Common myeloid progenitor, CD34-positive (primary cell): ENCODE data around the gene PARS2. TPM values are rescaled to one million over a fixed set of nuclear protein-coding genes. Genes with fewer than 3 reads are reported as not detected.

Experiments
- CTCF ChIA-PET: fragments of 350-600 bp; sonication (Branson Sonifier 250); formaldehyde crosslinking; loops from one replicate; lab custom pipeline; 2021; ENCODE audit warnings: antibody characterized with exemption; lab: Charles Lee
- POLR2A ChIA-PET: fragments of 350-600 bp; sonication (Branson Sonifier 250); formaldehyde crosslinking; loops from one replicate; lab custom pipeline; 2021; ENCODE audit warnings: antibody characterized with exemption; lab: Charles Lee
- DNase-seq, 3 donors: peaks; one replicate each; pipeline versions ENCODE4 v3.0.0 to v3.0.0-alpha.2; 2013
- H3K27ac ChIP-seq, 2 experiments: 1 replicate in 1 of 2; 2 replicates in 1 of 2; pipeline ENCODE4 v1.7.0; 2013; ENCODE audit warnings: inconsistent platforms in 2 of 2, low read length in 2 of 2, mild to moderate bottlenecking in 2 of 2, low read depth in 1 of 2, moderate library complexity in 1 of 2; ENCODE audit not compliant: severe bottlenecking in 2 of 2, insufficient read depth in 1 of 2, poor library complexity in 1 of 2
- H3K27me3 ChIP-seq, 5 experiments: replicated peaks in 2 of 5; 1 replicate in 3 of 5; 2 replicates in 2 of 5; pipeline versions ENCODE4 v1.6.1 to v1.7.0; 2013; ENCODE audit warnings: low read length in 4 of 5, mild to moderate bottlenecking in 2 of 5, moderate library complexity in 2 of 5, inconsistent platforms in 1 of 5; ENCODE audit not compliant: insufficient read depth in 5 of 5, control insufficient read depth in 4 of 5
- H3K36me3 ChIP-seq, 4 experiments: 1 replicate in 2 of 4; 2 replicates in 2 of 4; pipeline versions ENCODE4 v1.6.1 to v1.7.0; 2013; ENCODE audit warnings: low read length in 3 of 4, control low read depth in 1 of 4, mild to moderate bottlenecking in 1 of 4; ENCODE audit not compliant: control insufficient read depth in 4 of 4, insufficient read depth in 4 of 4
- H3K4me1 ChIP-seq, 4 experiments: 1 replicate in 3 of 4; 2 replicates in 1 of 4; pipeline versions ENCODE4 v1.6.1 to v1.7.1; 2013; ENCODE audit warnings: low read length in 3 of 4, mild to moderate bottlenecking in 3 of 4, control low read depth in 1 of 4, inconsistent platforms in 1 of 4, moderate library complexity in 1 of 4; ENCODE audit not compliant: control insufficient read depth in 4 of 4, insufficient read depth in 4 of 4; ENCODE audit errors: control extremely low read depth in 1 of 4
- H3K4me3 ChIP-seq, 7 experiments: 1 replicate in 4 of 7; 2 replicates in 3 of 7; pipeline versions ENCODE4 v1.5.1 to v1.7.0; 2013; ENCODE audit warnings: mild to moderate bottlenecking in 7 of 7, low read length in 6 of 7, moderate library complexity in 6 of 7, inconsistent platforms in 2 of 7, low read depth in 2 of 7, control low read depth in 1 of 7; ENCODE audit not compliant: insufficient read depth in 4 of 7, control insufficient read depth in 1 of 7; ENCODE audit errors: extremely low read depth in 1 of 7
- H3K9me3 ChIP-seq, 5 experiments: 1 replicate in 4 of 5; 2 replicates in 1 of 5; pipeline versions ENCODE4 v1.6.1 to v1.7.1; 2013; ENCODE audit warnings: low read length in 4 of 5, mild to moderate bottlenecking in 2 of 5, inconsistent platforms in 1 of 5, low read depth in 1 of 5, moderate library complexity in 1 of 5; ENCODE audit not compliant: control insufficient read depth in 4 of 5, insufficient read depth in 2 of 5; ENCODE audit errors: control extremely low read depth in 1 of 5
- WGBS: methylation state at CpG from one replicate; pipeline ENCODE4 v1.1.5; 2013; ENCODE audit not compliant: insufficient coverage; 5-methylcytosine and 5-hydroxymethylcytosine counted together
- polyA plus RNA-seq: library from polyadenylated mRNA; unstranded; fragments of 120-200 nt; gene quantifications from one replicate; pipeline ENCODE4 v1.2.1, GENCODE V29; 2013

PARS2 gene
- polyA plus RNA-seq = 1.0 TPM

DNA sequence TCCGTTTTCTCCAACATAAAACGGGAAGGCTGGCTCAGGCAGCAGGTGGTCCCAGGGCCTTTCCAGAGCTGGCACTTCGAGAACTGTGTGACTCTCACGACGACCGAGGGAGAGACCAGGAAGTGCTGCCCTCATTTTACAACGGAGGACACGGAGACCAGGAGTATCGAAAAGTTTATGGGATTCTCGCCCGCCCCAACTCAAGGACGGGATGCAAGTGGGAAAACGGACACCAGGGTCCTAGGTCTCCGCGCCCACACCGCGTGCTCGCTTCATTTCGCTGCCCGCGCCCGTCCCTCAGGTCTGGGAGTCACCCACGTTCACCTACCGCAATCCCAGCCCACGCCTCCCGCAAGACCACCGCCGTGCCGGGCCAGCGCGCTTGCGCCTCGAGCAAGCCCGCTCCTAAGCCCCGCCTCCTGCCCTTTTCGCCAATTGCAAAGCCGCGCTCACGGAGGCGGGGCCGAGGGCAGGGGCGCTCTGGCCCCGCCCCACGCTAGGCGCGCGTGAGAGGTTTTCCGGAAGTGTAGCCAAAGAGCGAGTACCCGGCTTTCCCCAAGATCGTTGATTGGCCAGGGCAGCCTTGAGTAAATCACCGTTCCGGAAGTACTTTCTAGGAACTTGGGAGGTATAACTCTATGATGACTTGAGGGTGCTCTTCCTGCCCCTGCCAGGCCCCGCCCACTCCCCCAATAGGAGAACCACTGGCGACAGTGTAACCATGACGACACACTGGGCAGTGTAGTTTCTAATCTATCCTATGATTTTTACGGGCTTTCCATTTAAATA is at the start of gene PARS2:
PARS2 (minus strand) TSS at position 391 of the 789 bp plus-strand sequence. CDS start 5,362 bp downstream, outside the sequence.
- ChIA-PET CTCF (no interaction called here), POLR2A (interaction anchor here (1.3 kb wide), 1 partner anchor 9 kb away, joined by 3 read pairs; no protein-coding TSS in a partner anchor)
- no peaks in the 10 kb centered on the region for H3K36me3 ChIP-seq
- WGBS = under 1% methylated on average over 53 of the region's 57 CpGs
- H3K27ac ChIP-seq = peak within 1 kb of the TSS; percentile 59 to 88
- peak within 1 kb of the TSS; percentile 71 to 97 (median 92) for H3K4me3 ChIP-seq
- DNase-seq = peak; percentile 99 to 100 (median 100)
- no peaks in the 10 kb centered on the region for H3K9me3 ChIP-seq
- peaks cover 8 to 17% (median 15%) of the 10 kb centered on the region in 4 experiments for H3K4me1 ChIP-seq
- H3K27me3 ChIP-seq = no peaks in the 10 kb centered on the region

DNA sequence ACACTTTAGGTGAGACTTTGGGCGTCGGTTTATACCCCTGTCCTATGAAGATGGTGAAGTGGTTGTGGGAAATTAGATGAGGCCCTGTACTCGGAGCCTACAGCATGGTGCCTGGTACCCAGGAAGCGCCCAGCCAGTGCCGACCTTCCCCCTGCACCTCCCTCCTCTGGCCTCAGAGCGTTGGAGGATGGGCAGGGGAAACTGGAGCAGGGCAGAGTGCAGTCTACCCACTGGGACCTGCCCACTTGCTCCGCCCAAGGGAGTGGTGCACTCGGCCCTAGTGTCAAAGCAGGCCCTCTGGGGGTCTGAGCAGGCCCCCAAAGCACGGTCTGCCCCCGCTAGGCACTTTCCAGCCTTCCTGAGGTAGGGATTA is 49.8 kb upstream of the PARS2 start:
- no peak overlapping the region for H3K4me3 ChIP-seq
- 95% methylated on average over 10 of the region's 10 CpGs for WGBS
- no peaks in the 10 kb centered on the region for H3K36me3 ChIP-seq
- peaks cover 0 to 5% (median 0%) of the 10 kb centered on the region in 4 experiments for H3K4me1 ChIP-seq
- ChIA-PET CTCF (interaction anchor here (1.0 to 1.5 kb wide), 2 partner anchors 12 to 47 kb away, joined by 3 read pairs; no protein-coding TSS in a partner anchor), POLR2A (no interaction called here)
- H3K27me3 ChIP-seq = no peaks in the 10 kb centered on the region
- no peaks in the 10 kb centered on the region for H3K9me3 ChIP-seq
- no peak overlapping the region for H3K27ac ChIP-seq
- DNase-seq = no peak

DNA sequence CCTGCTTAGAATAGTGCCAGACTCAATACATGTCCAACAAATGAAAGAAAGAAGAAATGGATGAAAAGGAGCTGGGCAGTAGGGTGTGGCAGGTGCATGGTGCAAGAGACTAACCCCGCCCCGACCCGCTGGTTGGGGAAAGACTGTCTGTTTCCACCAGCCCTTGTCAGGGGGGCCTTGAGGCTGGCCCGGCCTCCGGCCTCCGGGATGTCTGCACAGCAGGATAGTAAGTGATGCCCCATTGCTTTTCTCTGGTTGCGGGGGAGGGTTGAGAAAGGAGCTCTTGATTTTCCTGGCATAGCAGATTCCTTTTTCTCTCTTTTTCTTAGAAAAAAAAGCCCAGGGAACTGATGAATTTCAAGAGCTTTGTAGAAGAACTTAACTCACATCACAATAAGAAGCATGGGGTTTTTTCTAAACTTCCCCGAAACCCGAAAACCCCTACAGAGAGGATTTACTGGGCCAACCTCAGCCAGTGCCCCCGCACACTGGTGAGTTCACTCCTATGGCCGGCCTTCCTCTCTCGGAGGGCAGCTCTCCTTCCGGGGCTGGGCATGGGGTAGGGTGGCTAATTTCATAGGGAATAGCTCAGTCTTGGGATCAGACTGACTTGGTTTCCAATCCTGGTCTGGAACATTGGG is 49.3 kb upstream of the PARS2 start:
- Histone ChIP-seq H3K4me3 (no peak overlapping the region), H3K27ac (no peak overlapping the region), H3K36me3 (no peaks in the 10 kb centered on the region), H3K9me3 (no peaks in the 10 kb centered on the region), H3K27me3 (no peaks in the 10 kb centered on the region), H3K4me1 (peaks cover 0 to 5% (median 0%) of the 10 kb centered on the region in 4 experiments)
- CTCF ChIA-PET = interaction anchor here (1.0 to 1.5 kb wide), 2 partner anchors 13 to 46 kb away, joined by 3 read pairs; no protein-coding TSS in a partner anchor
- DNase-seq = no peak
- POLR2A ChIA-PET = no interaction called here
- 96% methylated on average over 9 of the region's 13 CpGs for WGBS

DNA sequence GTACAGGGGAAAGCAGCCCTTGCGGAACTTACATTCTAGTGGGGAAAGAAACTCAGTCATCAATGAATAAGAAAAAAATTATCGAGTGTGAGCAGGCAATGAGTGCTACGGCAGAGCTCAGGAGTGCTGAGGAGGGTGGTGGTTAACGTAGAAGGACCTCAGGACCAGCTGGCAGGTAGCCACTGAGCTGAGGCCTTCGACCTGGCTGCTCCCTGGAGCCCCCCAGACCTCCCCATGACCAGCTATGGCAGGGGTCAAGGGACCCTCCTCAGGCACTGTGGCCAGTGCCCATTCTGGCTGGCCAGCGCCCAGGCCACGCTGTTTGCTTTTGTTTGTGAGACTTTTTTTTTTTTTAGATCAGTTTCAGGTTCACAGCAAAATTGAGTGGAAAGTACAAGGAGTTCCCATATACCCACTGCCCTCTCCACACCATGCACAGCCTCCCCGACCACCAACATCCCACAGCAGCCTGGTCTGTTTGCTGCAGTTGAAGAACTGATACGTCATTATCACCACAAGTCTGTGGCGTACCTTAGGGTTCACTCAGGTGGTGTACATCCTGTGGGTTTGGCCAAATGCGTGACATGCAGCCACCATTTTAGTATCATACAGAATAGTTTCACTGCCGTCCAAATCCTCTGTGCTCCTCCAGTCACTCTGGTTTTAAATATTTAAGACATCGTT is 48.6 kb upstream of the PARS2 start:
- H3K9me3 ChIP-seq = no peaks in the 10 kb centered on the region
- no peak overlapping the region for H3K27ac ChIP-seq
- H3K4me1 ChIP-seq = peaks cover 0 to 5% (median 0%) of the 10 kb centered on the region in 4 experiments
- 95% methylated on average over 7 of the region's 13 CpGs for WGBS
- no peak overlapping the region for H3K4me3 ChIP-seq
- ChIA-PET CTCF (interaction anchor here (0.6 to 2.2 kb wide), 3 partner anchors 12 to 952 kb away, joined by 4 to 10 read pairs (median 7); partner anchors contain the start of gene TTC22), POLR2A (interaction anchor here (0.6 kb wide), 1 partner anchor 514 kb away, joined by 6 read pairs; no protein-coding TSS in a partner anchor)
- no peak for DNase-seq
- H3K27me3 ChIP-seq = no peaks in the 10 kb centered on the region
- H3K36me3 ChIP-seq = no peaks in the 10 kb centered on the region

DNA sequence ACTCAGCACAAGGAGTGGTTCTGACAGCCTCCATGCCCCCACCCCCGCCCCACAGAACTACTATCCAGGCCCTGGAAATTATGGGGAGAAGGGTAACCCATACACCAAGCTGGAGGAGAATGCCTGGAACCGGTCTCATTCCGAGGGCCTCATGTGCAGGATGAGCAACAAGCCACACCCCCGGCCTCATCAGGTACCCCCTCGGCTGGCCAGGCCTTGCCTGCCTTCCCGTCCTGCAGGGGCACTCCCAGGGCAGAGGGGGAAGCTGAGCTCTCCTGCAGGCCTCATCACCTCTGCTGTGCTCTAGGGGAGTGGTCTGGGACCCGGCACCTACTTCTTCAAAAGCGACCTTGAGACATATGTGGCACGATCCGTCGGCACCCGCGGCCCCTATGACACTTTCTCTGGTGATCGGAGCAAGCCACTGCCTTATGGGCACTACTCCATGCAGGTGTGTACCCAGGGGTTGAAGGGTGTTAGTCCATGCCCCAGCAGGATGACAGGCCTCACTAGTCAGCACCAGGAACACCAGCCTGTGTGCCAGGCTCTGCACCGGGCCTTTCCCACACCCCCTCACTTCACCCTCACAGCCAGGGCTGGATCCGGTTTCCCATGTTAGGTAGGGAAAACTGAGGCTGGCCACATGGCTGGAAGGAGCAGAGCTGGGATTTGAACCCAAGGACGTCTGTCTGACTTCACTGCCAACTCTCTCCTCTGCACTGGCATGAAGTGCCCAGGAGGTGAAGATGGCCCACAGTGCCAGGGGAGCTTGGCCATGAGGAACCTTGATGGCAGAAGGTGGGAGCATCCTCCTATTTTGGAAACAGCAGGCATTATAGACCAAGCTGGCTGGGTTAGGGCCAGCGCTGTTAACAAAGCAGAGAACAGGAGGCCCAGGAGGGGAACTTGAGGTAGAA is 47.7 kb upstream of the PARS2 start:
- POLR2A ChIA-PET = interaction anchor here (0.6 kb wide), 2 partner anchors 513 to 666 kb away, joined by 3 to 6 read pairs; no protein-coding TSS in a partner anchor
- Histone ChIP-seq H3K4me3 (no peak overlapping the region), H3K36me3 (no peaks in the 10 kb centered on the region), H3K27me3 (no peaks in the 10 kb centered on the region), H3K27ac (no peak overlapping the region), H3K4me1 (peaks cover 0 to 5% (median 0%) of the 10 kb centered on the region in 4 experiments), H3K9me3 (no peaks in the 10 kb centered on the region)
- WGBS = 96% methylated on average over 13 of the region's 18 CpGs
- no peak for DNase-seq
- CTCF ChIA-PET = interaction anchor here (0.6 to 2.2 kb wide), 7 partner anchors 11 to 951 kb away, joined by 3 to 10 read pairs (median 4); partner anchors contain the start of genes SSBP3 and TTC22

DNA sequence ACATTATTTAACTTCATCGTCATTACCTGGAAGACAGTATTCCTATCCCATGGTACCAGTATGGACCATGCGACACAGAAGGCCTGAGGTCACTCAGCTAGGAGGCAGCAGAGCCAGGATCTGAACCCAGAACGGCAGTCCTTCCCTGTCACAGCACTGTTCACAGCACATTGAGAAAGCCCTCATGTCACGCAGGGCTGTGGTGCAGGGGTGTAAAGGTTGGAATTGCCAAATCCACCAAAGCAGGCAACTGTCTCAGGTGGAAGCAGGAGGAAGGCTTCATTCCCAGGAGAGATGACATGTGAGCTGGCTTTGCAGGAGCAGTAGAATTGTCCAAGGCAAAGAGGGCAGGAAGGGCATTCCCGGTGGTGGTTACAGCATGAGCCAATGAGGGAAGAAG is 46.7 kb upstream of the PARS2 start:
- H3K4me1 ChIP-seq = peaks cover 0 to 5% (median 0%) of the 10 kb centered on the region in 4 experiments
- DNase-seq = no peak
- 100% methylated on average over 4 of the region's 5 CpGs for WGBS
- H3K4me3 ChIP-seq = no peak overlapping the region
- no peaks in the 10 kb centered on the region for H3K27me3 ChIP-seq
- CTCF ChIA-PET = interaction anchor here (0.6 to 2.2 kb wide), 5 partner anchors 10 to 322 kb away, joined by 3 to 10 read pairs (median 3); partner anchors contain the start of gene TTC22
- no peaks in the 10 kb centered on the region for H3K36me3 ChIP-seq
- H3K27ac ChIP-seq = no peak overlapping the region
- POLR2A ChIA-PET = no interaction called here
- no peaks in the 10 kb centered on the region for H3K9me3 ChIP-seq
